ENCODE data around the gene TEX22.

Gene TEX22

DNA sequence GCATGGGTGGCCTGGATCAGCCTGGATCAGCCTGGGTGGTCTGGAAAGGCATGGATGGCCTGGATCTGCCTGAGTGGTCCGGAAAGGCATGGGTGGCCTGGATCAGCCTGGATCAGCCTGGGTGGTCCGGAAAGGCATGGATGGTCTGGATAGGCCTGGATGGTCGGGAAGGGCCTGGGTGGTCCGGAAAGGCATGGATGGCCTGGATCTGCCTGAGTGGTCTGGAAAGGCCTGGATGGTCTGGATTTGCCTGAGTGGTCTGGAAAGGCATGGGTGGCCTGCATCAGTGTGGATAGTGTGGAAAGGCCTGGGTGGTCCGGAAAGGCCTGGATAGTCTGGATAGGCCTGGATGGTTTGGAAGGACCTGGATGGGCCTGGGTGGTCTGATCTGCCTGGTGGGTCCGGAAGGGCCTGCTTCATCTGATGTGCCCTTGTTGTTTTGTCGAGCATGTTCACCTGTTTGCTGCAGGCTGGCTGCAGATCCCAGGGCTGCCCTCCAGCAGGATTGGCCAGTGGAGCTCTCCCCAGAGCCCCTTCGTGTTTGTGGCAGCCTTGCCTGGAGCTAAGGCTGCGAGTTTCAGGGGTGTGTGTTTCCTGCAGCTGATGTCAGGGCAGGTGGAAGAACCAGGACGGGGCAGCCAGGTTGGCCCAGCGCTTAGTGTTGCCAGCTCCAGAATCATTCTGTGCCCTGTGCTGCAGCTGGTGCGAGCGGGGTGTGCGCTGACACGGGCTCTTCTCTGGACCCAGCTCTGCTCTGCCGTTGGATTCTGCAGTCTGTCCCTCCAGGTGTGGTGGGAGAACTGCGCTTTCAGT, 19.3 kb upstream of the TEX22 start:
- peaks cover 0 to 34% (median 19%) of the 10 kb centered on the region in 4 experiments for H3K36me3 ChIP-seq (ENCODE audit: control insufficient read depth in 4 of 4, insufficient read depth in 4 of 4, low read length in 3 of 4)
- 99% methylated on average over 15 of the region's 17 CpGs for WGBS (ENCODE audit: insufficient coverage)
- peaks cover 0 to 16% (median 13%) of the 10 kb centered on the region in 4 experiments for H3K4me1 ChIP-seq (ENCODE audit: control extremely low read depth in 1 of 4, control insufficient read depth in 4 of 4, insufficient read depth in 4 of 4, low read length in 3 of 4)
- H3K27me3 ChIP-seq (replicated peaks in 2 of 5; ENCODE audit: control insufficient read depth in 4 of 5, insufficient read depth in 5 of 5, low read length in 4 of 5), result no peaks in the 10 kb centered on the region
- H3K9me3 ChIP-seq (ENCODE audit: control extremely low read depth in 1 of 5, control insufficient read depth in 4 of 5, insufficient read depth in 2 of 5, low read depth in 1 of 5, low read length in 4 of 5), result no peaks in the 10 kb centered on the region
- no peak overlapping the region for H3K4me3 ChIP-seq (ENCODE audit: control insufficient read depth in 1 of 7, extremely low read depth in 1 of 7, insufficient read depth in 4 of 7, low read depth in 2 of 7, low read length in 6 of 7)
- POLR2A ChIA-PET, result no interaction called here
- no peak for DNase-seq
- CTCF ChIA-PET, result interaction anchor here (1.3 to 1.5 kb wide), 4 partner anchors 10 to 20 kb away, joined by 3 to 5 read pairs (median 4); no protein-coding TSS in a partner anchor
- no peak overlapping the region for H3K27ac ChIP-seq (ENCODE audit: insufficient read depth in 1 of 2, low read depth in 1 of 2, low read length in 2 of 2, poor library complexity in 1 of 2, severe bottlenecking in 2 of 2)

DNA sequence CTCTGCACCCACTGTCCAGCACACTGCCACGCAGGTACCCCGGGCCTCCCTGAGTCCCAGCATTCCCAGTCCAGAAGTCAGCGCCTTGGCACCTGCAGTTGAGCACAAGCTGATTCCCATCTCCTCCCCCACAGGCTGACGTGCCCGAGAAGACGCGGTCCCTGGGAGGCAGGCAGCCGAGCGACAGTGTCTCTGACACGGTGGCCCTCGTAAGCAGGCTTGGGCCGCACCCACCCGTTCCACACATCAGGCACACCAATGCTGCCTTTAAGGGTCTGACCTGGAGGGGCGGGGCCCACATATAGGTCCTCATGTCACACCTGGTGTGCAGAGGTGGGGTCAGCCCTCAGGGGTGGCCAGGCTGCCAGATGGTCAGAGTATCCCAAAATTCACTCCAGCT, 18.4 kb upstream of the TEX22 start:
- 99% methylated on average over 11 of the region's 14 CpGs for WGBS (ENCODE audit: insufficient coverage)
- Histone ChIP-seq H3K27me3 (replicated peaks in 2 of 5; ENCODE audit: control insufficient read depth in 4 of 5, insufficient read depth in 5 of 5, low read length in 4 of 5) (no peaks in the 10 kb centered on the region), H3K9me3 (ENCODE audit: control extremely low read depth in 1 of 5, control insufficient read depth in 4 of 5, insufficient read depth in 2 of 5, low read depth in 1 of 5, low read length in 4 of 5) (no peaks in the 10 kb centered on the region), H3K4me3 (ENCODE audit: control insufficient read depth in 1 of 7, extremely low read depth in 1 of 7, insufficient read depth in 4 of 7, low read depth in 2 of 7, low read length in 6 of 7) (no peak overlapping the region), H3K4me1 (ENCODE audit: control extremely low read depth in 1 of 4, control insufficient read depth in 4 of 4, insufficient read depth in 4 of 4, low read length in 3 of 4) (peaks cover 0 to 16% (median 13%) of the 10 kb centered on the region in 4 experiments), H3K36me3 (ENCODE audit: control insufficient read depth in 4 of 4, insufficient read depth in 4 of 4, low read length in 3 of 4) (peaks cover 0 to 43% (median 23%) of the 10 kb centered on the region in 4 experiments), H3K27ac (ENCODE audit: insufficient read depth in 1 of 2, low read depth in 1 of 2, low read length in 2 of 2, poor library complexity in 1 of 2, severe bottlenecking in 2 of 2) (no peak overlapping the region)
- CTCF ChIA-PET, result interaction anchor here (1.3 to 1.5 kb wide), 5 partner anchors 9 to 19 kb away, joined by 3 to 5 read pairs (median 5); no protein-coding TSS in a partner anchor
- DNase-seq, result no peak
- POLR2A ChIA-PET, result no interaction called here

DNA sequence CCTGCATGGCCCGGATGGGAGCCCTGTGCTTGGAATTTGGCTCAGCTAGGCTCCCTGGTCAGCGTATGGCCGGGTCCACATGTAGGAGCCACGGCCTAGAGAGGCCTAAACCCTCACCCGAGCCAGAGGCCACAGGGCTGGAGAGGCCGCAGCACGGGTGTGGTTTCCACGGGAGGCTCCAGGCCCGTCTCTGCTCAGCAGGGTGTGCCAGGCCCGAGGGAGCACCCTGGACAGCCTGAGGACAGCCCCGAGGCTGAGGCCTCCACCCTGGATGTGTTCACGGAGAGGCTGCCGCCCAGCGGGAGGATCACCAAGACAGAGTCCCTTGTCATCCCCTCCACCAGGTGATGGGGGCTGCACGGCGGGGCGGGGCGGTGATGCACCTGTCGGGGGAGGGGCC, 17.6 kb upstream of the TEX22 start:
- ChIA-PET POLR2A (no interaction called here), CTCF (interaction anchor here (1.3 to 1.5 kb wide), 3 partner anchors 9 to 17 kb away, joined by 3 to 5 read pairs (median 5); no protein-coding TSS in a partner anchor)
- WGBS (ENCODE audit: insufficient coverage), result 97% methylated on average over 16 of the region's 19 CpGs
- Histone ChIP-seq H3K27me3 (replicated peaks in 2 of 5; ENCODE audit: control insufficient read depth in 4 of 5, insufficient read depth in 5 of 5, low read length in 4 of 5) (no peaks in the 10 kb centered on the region), H3K4me3 (ENCODE audit: control insufficient read depth in 1 of 7, extremely low read depth in 1 of 7, insufficient read depth in 4 of 7, low read depth in 2 of 7, low read length in 6 of 7) (no peak overlapping the region), H3K36me3 (ENCODE audit: control insufficient read depth in 4 of 4, insufficient read depth in 4 of 4, low read length in 3 of 4) (peaks cover 0 to 50% (median 29%) of the 10 kb centered on the region in 4 experiments), H3K4me1 (ENCODE audit: control extremely low read depth in 1 of 4, control insufficient read depth in 4 of 4, insufficient read depth in 4 of 4, low read length in 3 of 4) (peaks cover 0 to 12% (median 9%) of the 10 kb centered on the region in 4 experiments), H3K9me3 (ENCODE audit: control extremely low read depth in 1 of 5, control insufficient read depth in 4 of 5, insufficient read depth in 2 of 5, low read depth in 1 of 5, low read length in 4 of 5) (no peaks in the 10 kb centered on the region), H3K27ac (ENCODE audit: insufficient read depth in 1 of 2, low read depth in 1 of 2, low read length in 2 of 2, poor library complexity in 1 of 2, severe bottlenecking in 2 of 2) (no peak overlapping the region)
- DNase-seq, result no peak

DNA sequence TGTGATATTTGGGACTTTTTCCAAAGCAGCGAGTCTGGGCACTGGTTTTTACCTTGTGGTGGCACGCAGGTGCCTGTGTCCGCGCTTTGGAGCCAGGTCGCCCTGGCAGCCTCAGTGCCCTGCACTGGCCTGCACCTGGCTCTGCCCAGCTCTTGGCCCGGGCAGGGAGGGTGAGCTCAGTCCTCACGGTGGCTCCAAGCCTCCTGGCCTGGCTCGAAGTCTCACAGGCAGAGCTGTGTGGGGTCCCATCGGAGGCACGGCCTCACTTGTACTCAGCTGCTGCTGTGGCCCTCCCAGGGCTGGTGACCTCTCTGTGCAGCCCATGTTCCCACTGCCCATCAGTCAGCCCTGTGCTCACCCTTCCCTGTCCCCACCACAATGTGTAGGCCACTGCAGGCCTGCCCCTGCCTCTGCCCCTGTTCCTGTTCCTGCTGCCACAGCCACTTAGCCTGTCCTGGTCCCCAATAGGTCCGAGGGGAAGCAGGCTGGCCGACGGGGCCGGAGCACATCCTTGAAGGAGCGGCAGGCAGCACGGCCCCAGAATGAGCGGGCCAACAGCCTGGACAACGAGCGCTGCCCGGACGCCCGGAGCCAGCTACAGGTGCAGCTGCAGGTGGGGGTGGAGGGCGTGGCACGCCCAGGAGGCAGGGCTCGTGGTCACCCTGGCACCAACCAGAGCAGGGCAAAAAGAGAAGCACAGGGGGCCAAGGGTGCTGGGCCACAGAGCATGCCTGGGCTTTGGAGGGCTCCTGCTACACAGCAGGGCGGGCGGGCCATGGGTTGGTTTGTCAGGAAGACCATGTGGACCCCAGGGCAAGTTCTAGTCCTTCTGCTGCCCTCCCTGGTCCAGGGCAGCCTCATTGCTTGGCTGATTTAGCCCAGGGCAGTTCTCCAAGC, 16.6 kb upstream of the TEX22 start:
- DNase-seq, result no peak
- no peaks in the 10 kb centered on the region for H3K27me3 ChIP-seq (replicated peaks in 2 of 5; ENCODE audit: control insufficient read depth in 4 of 5, insufficient read depth in 5 of 5, low read length in 4 of 5)
- no peaks in the 10 kb centered on the region for H3K9me3 ChIP-seq (ENCODE audit: control extremely low read depth in 1 of 5, control insufficient read depth in 4 of 5, insufficient read depth in 2 of 5, low read depth in 1 of 5, low read length in 4 of 5)
- H3K4me3 ChIP-seq (ENCODE audit: control insufficient read depth in 1 of 7, extremely low read depth in 1 of 7, insufficient read depth in 4 of 7, low read depth in 2 of 7, low read length in 6 of 7), result no peak overlapping the region
- 92% methylated on average over 26 of the region's 27 CpGs for WGBS (ENCODE audit: insufficient coverage)
- ChIA-PET POLR2A (no interaction called here), CTCF (interaction anchor here (1.4 to 3.3 kb wide), 3 partner anchors 10 to 147 kb away, joined by 3 to 16 read pairs (median 5); no protein-coding TSS in a partner anchor)
- H3K36me3 ChIP-seq (ENCODE audit: control insufficient read depth in 4 of 4, insufficient read depth in 4 of 4, low read length in 3 of 4), result peaks cover 0 to 58% (median 33%) of the 10 kb centered on the region in 4 experiments
- H3K4me1 ChIP-seq (ENCODE audit: control extremely low read depth in 1 of 4, control insufficient read depth in 4 of 4, insufficient read depth in 4 of 4, low read length in 3 of 4), result peaks cover 0 to 3% (median 0%) of the 10 kb centered on the region in 4 experiments
- no peak overlapping the region for H3K27ac ChIP-seq (ENCODE audit: insufficient read depth in 1 of 2, low read depth in 1 of 2, low read length in 2 of 2, poor library complexity in 1 of 2, severe bottlenecking in 2 of 2)

DNA sequence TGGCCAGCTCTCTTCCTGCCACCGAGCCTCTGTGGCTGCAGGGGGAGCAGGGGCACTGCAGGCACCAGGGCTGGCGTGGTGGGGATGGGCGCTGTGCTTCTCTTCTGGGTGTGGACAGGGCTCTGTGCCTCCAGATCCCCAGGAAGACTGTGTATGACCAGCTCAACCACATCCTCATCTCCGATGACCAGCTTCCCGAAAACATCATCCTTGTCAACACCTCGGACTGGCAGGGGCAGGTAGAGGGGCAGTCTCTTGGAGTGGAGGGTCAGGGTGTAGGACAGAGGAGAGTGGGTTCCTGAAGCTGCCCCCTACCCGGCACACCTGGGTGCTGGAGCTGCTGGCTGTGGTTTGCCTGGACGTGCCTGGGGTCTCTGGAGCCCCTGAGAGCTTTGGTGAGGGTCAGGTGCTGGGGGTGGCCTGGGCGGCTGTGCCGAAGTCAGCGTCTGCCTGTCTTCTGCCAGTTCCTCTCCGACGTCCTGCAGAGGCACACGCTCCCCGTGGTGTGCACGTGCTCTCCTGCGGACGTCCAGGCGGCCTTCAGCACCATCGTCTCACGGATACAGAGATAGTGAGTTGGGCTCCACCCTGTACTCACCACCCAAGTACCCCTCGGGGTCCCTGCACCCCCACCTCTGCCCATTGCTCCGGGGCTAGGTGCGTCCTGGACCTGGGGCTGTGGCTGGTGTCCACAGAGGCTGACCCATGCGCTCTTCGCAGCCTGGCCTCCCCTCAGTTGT, 15.8 kb upstream of the TEX22 start:
- no peaks in the 10 kb centered on the region for H3K9me3 ChIP-seq (ENCODE audit: control extremely low read depth in 1 of 5, control insufficient read depth in 4 of 5, insufficient read depth in 2 of 5, low read depth in 1 of 5, low read length in 4 of 5)
- ChIA-PET CTCF (interaction anchor here (1.4 to 3.3 kb wide), 2 partner anchors 10 to 146 kb away, joined by 3 to 16 read pairs; no protein-coding TSS in a partner anchor), POLR2A (no interaction called here)
- no peak overlapping the region for H3K27ac ChIP-seq (ENCODE audit: insufficient read depth in 1 of 2, low read depth in 1 of 2, low read length in 2 of 2, poor library complexity in 1 of 2, severe bottlenecking in 2 of 2)
- peaks cover 0 to 66% (median 34%) of the 10 kb centered on the region in 4 experiments for H3K36me3 ChIP-seq (ENCODE audit: control insufficient read depth in 4 of 4, insufficient read depth in 4 of 4, low read length in 3 of 4)
- no peaks in the 10 kb centered on the region for H3K4me1 ChIP-seq (ENCODE audit: control extremely low read depth in 1 of 4, control insufficient read depth in 4 of 4, insufficient read depth in 4 of 4, low read length in 3 of 4)
- no peaks in the 10 kb centered on the region for H3K27me3 ChIP-seq (replicated peaks in 2 of 5; ENCODE audit: control insufficient read depth in 4 of 5, insufficient read depth in 5 of 5, low read length in 4 of 5)
- H3K4me3 ChIP-seq (ENCODE audit: control insufficient read depth in 1 of 7, extremely low read depth in 1 of 7, insufficient read depth in 4 of 7, low read depth in 2 of 7, low read length in 6 of 7), result no peak overlapping the region
- DNase-seq, result no peak
- 97% methylated on average over 24 of the region's 26 CpGs for WGBS (ENCODE audit: insufficient coverage)

DNA sequence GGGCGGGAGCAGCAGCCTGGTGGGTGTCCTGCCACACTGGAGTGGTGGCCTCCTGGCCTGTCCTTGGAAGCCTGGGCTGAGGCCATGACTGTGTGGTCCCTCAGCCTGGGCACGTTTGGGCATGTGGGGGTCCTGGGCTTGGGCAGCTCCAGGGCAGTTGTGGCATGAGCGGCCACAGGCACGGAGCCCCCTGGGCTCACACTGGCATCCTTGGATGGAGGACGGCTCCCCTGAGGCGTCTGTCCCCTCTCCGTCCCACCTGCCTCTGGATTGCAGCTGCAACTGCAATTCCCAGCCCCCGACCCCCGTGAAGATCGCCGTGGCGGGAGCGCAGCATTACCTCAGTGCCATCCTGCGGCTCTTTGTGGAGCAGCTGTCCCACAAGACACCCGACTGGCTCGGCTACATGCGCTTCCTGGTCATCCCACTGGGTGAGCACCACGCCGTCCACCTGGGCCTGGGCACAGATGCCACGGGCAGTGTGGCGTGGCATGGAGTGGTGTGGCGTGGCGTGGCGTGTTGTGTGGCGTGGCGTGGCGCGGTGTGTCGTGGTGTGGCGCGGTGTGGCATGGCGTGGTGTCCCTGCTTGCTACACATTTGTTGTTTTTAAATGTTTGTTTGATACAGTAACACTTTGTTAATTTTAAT, 15.1 kb upstream of the TEX22 start:
- Histone ChIP-seq H3K36me3 (ENCODE audit: control insufficient read depth in 4 of 4, insufficient read depth in 4 of 4, low read length in 3 of 4) (peaks cover 0 to 69% (median 36%) of the 10 kb centered on the region in 4 experiments), H3K27me3 (replicated peaks in 2 of 5; ENCODE audit: control insufficient read depth in 4 of 5, insufficient read depth in 5 of 5, low read length in 4 of 5) (no peaks in the 10 kb centered on the region), H3K4me3 (ENCODE audit: control insufficient read depth in 1 of 7, extremely low read depth in 1 of 7, insufficient read depth in 4 of 7, low read depth in 2 of 7, low read length in 6 of 7) (no peak overlapping the region), H3K9me3 (ENCODE audit: control extremely low read depth in 1 of 5, control insufficient read depth in 4 of 5, insufficient read depth in 2 of 5, low read depth in 1 of 5, low read length in 4 of 5) (no peaks in the 10 kb centered on the region), H3K27ac (ENCODE audit: insufficient read depth in 1 of 2, low read depth in 1 of 2, low read length in 2 of 2, poor library complexity in 1 of 2, severe bottlenecking in 2 of 2) (no peak overlapping the region), H3K4me1 (ENCODE audit: control extremely low read depth in 1 of 4, control insufficient read depth in 4 of 4, insufficient read depth in 4 of 4, low read length in 3 of 4) (peaks cover 0 to under 1% (median 0%) of the 10 kb centered on the region in 4 experiments)
- ChIA-PET CTCF (interaction anchor here (1.0 to 3.3 kb wide), 4 partner anchors 8 to 146 kb away, joined by 3 to 16 read pairs (median 4); no protein-coding TSS in a partner anchor), POLR2A (no interaction called here)
- WGBS (ENCODE audit: insufficient coverage), result 99% methylated on average over 20 of the region's 32 CpGs
- DNase-seq, result no peak
